ENCODE data around the gene IL6.

GRCh38 chr7:22723637-22724036, 3.4 kb upstream of the IL6 start:
- TF ChIP-seq POLR2A (IDR thresholded peaks at IDR 0.05; ENCODE audit: low read depth, low read length), result no peak
- no peak for TF ChIP-seq POLR2AphosphoS5 (IDR thresholded peaks at IDR 0.05; ENCODE audit: low read depth, low read length)
